GM23248 (cell line): ENCODE measurements around the gene FDXR. TPM values are rescaled to one million over a fixed set of nuclear protein-coding genes. Genes with fewer than 3 reads are reported as not detected.
A peak's percentile ranks its signal among the peaks of the same experiment; 100 is the strongest.

ENCODE experiments used
- DNase-seq: peaks from one replicate; pipeline ENCODE4 v3.0.0-alpha.2; 2015
- H2AFZ ChIP-seq: fragments of 200-600 bp; sonication (generic); 2 replicates; pipeline ENCODE4 v1.6.1; 2016; ENCODE audit warnings: antibody characterized with exemption
- H3F3A ChIP-seq: fragments of 200-600 bp; sonication (generic); 2 replicates; pipeline ENCODE4 v1.6.1; 2016; ENCODE audit warnings: mild to moderate bottlenecking, antibody characterized with exemption, mixed run types; ENCODE audit not compliant: insufficient read depth
- H3K27ac ChIP-seq: fragments of 200-600 bp; sonication (generic); 2 replicates; pipeline ENCODE4 v1.5.1; 2016; ENCODE audit warnings: mild to moderate bottlenecking
- H3K27me3 ChIP-seq: fragments of 200-600 bp; sonication (generic); replicated peaks from 2 replicates; pipeline ENCODE4 v1.6.1; 2016; ENCODE audit warnings: mild to moderate bottlenecking; ENCODE audit not compliant: insufficient read depth
- H3K36me3 ChIP-seq: fragments of 200-600 bp; sonication (generic); 2 replicates; pipeline ENCODE4 v1.6.1; 2016; ENCODE audit warnings: low read depth, mild to moderate bottlenecking
- H3K4me1 ChIP-seq: fragments of 200-600 bp; sonication (generic); 2 replicates; pipeline ENCODE4 v1.6.1; 2016; ENCODE audit warnings: mild to moderate bottlenecking; ENCODE audit not compliant: insufficient read depth
- H3K4me2 ChIP-seq: fragments of 200-600 bp; sonication (generic); one replicate; pipeline ENCODE4 v1.6.1; 2016; ENCODE audit warnings: mild to moderate bottlenecking; ENCODE audit not compliant: unreplicated experiment
- H3K4me3 ChIP-seq: fragments of 200-600 bp; sonication (generic); 2 replicates; pipeline ENCODE4 v1.5.1; 2016; ENCODE audit warnings: mild to moderate bottlenecking
- H3K79me2 ChIP-seq: fragments of 200-600 bp; sonication (generic); 2 replicates; pipeline ENCODE4 v1.6.1; 2016; ENCODE audit warnings: mild to moderate bottlenecking; ENCODE audit not compliant: insufficient read depth
- H3K9ac ChIP-seq: fragments of 200-600 bp; sonication (generic); 2 replicates; pipeline ENCODE4 v1.6.1; 2016; ENCODE audit warnings: mild to moderate bottlenecking
- H3K9me2 ChIP-seq: fragments of 200-600 bp; sonication (generic); 2 replicates; pipeline ENCODE4 v1.6.1; 2016; ENCODE audit warnings: mixed run types, mild to moderate bottlenecking, moderate library complexity; ENCODE audit not compliant: insufficient read depth
- H3K9me3 ChIP-seq: fragments of 200-600 bp; sonication (generic); one replicate; pipeline ENCODE4 v1.6.1; 2017; ENCODE audit warnings: low read depth
- H4K20me1 ChIP-seq: fragments of 200-600 bp; sonication (generic); 2 replicates; pipeline ENCODE4 v1.6.0; 2016; ENCODE audit not compliant: insufficient read depth
- EZH2 ChIP-seq: fragments of 200-600 bp; sonication (generic); IDR thresholded peaks from 2 replicates; pipeline ENCODE4 v1.6.1; 2018; ENCODE audit warnings: antibody characterized with exemption, mild to moderate bottlenecking; ENCODE audit not compliant: insufficient read depth, poor library complexity, severe bottlenecking
- EZH2phosphoT487 ChIP-seq: fragments of 200-600 bp; sonication (generic); IDR thresholded peaks from 2 replicates; pipeline ENCODE4 v1.6.1; 2018; ENCODE audit warnings: antibody characterized with exemption, moderate library complexity, mild to moderate bottlenecking, low read depth; ENCODE audit not compliant: insufficient read depth
- WGBS, 2 experiments: methylation state at CpG; one replicate each; pipeline ENCODE4 v1.1.6; 2015 to 2017; ENCODE audit warnings: low lambda C conversion rate in 2 of 2, low coverage in 1 of 2; ENCODE audit errors: missing lambda C conversion rate in 2 of 2; 5-methylcytosine and 5-hydroxymethylcytosine counted together
- in situ Hi-C: fragments of 300-500 bp; cut with MboI; formaldehyde crosslinking; loops from 2 replicates; pipeline ENCODE4 v1.15.0; 2020
- polyA plus RNA-seq: library from polyadenylated mRNA; unstranded; fragments of >200 nt; fragmentation: Nextera tagmentation; extraction: Ambion mirVana; gene quantifications from 2 replicates; pipeline ENCODE4 v1.2.1, GENCODE V29; 2016
- total RNA-seq: library from RNA; depleted of rRNA; stranded (reverse); fragments of >200 nt; shearing (Covaris generic); gene quantifications from 2 replicates; pipeline ENCODE4 v1.2.3, GENCODE V29; 2014; rRNA removed

FDXR gene
- total and polyA plus RNA-seq, 2 experiments from 2014 or later: 15.3 to 19.0 TPM

GRCh38 chr17:74814453-74814852 lies 58.3 kb downstream of the FDXR start:
- in situ Hi-C loops: no loop called here

More at GRCh38 chr17:74814453-74814852, 58.3 kb downstream of the FDXR start:
- H2AFZ ChIP-seq: no peak overlapping the region
- H3F3A ChIP-seq: no peaks in the 10 kb centered on the region
- no peaks in the 10 kb centered on the region for H3K4me1 ChIP-seq
- H3K4me3 ChIP-seq: no peak overlapping the region
- no peaks in the 10 kb centered on the region for H3K79me2 ChIP-seq
- TF ChIP-seq EZH2 (no peak), EZH2phosphoT487 (no peak)
- DNase-seq: peak; percentile 3
- no peaks in the 10 kb centered on the region for H4K20me1 ChIP-seq
- no peaks in the 10 kb centered on the region for H3K9me3 ChIP-seq
- no peaks in the 10 kb centered on the region for H3K9me2 ChIP-seq
- no peak overlapping the region for H3K4me2 ChIP-seq
- H3K27ac ChIP-seq: no peak overlapping the region
- H3K27me3 ChIP-seq: no peaks in the 10 kb centered on the region
- H3K36me3 ChIP-seq: no peaks in the 10 kb centered on the region
- no peak overlapping the region for H3K9ac ChIP-seq
- 80 to 83% methylated on average over 5 of the region's 5 CpGs for WGBS, 2 experiments

Other genes starting within 250 kb of the FDXR start
- not detected in 2 replicates for gene CD300E, start 249.3 kb downstream of the FDXR start, total RNA-seq
- gene CD300E, start 249.3 kb downstream of the FDXR start, polyA plus RNA-seq: not detected in 2 replicates
- gene CD300LF, start 160.1 kb downstream of the FDXR start, total RNA-seq: not detected in 2 replicates
- not detected in 2 replicates for gene CD300LF, start 160.1 kb downstream of the FDXR start, polyA plus RNA-seq
- 0.11 TPM in 1 of 2 replicates, not detected in the other for gene RAB37, start 135.7 kb downstream of the FDXR start, total RNA-seq
- not detected in 2 replicates for gene RAB37, start 135.7 kb downstream of the FDXR start, polyA plus RNA-seq
- gene NHERF1, start 124.4 kb downstream of the FDXR start, total RNA-seq: 6.6 and 8.0 TPM in 2 replicates
- gene NHERF1, start 124.4 kb downstream of the FDXR start, polyA plus RNA-seq: 9.1 and 9.4 TPM in 2 replicates
- gene NAT9, start 96.6 kb downstream of the FDXR start, total RNA-seq: 23.6 and 26.4 TPM in 2 replicates
- gene NAT9, start 96.6 kb downstream of the FDXR start, polyA plus RNA-seq: 31.0 and 34.6 TPM in 2 replicates
- not detected in 2 replicates for gene GRIN2C, start 13.1 kb downstream of the FDXR start, total RNA-seq
- gene GRIN2C, start 13.1 kb downstream of the FDXR start, polyA plus RNA-seq: not detected in 2 replicates
- not detected in 2 replicates for gene FADS6, start 20.6 kb upstream of the FDXR start, total RNA-seq
- gene FADS6, start 20.6 kb upstream of the FDXR start, polyA plus RNA-seq: not detected in 2 replicates
- not detected in 2 replicates for gene USH1G, start 50.3 kb upstream of the FDXR start, total RNA-seq
- not detected in 2 replicates for gene USH1G, start 50.3 kb upstream of the FDXR start, polyA plus RNA-seq
- gene OTOP2, start 51.3 kb upstream of the FDXR start, total RNA-seq: not detected in 2 replicates
- not detected in 2 replicates for gene OTOP2, start 51.3 kb upstream of the FDXR start, polyA plus RNA-seq
- gene OTOP3, start 62.9 kb upstream of the FDXR start, total RNA-seq: not detected in 2 replicates
- gene OTOP3, start 62.9 kb upstream of the FDXR start, polyA plus RNA-seq: not detected in 2 replicates
- not detected in 2 replicates for gene HID1, start 99.8 kb upstream of the FDXR start, total RNA-seq
- not detected in 2 replicates for gene HID1, start 99.8 kb upstream of the FDXR start, polyA plus RNA-seq
- 23.9 and 31.4 TPM in 2 replicates for gene CDR2L, start 114.6 kb upstream of the FDXR start, total RNA-seq
- 18.0 and 18.4 TPM in 2 replicates for gene CDR2L, start 114.6 kb upstream of the FDXR start, polyA plus RNA-seq
- 35.6 and 52.4 TPM in 2 replicates for gene MRPL58, start 139.7 kb upstream of the FDXR start, total RNA-seq
- 41.5 TPM in 2 replicates for gene MRPL58, start 139.7 kb upstream of the FDXR start, polyA plus RNA-seq
- 215 and 287 TPM in 2 replicates for gene ATP5PD, start 174.0 kb upstream of the FDXR start, total RNA-seq
- 511 and 522 TPM in 2 replicates for gene ATP5PD, start 174.0 kb upstream of the FDXR start, polyA plus RNA-seq
- 19.9 and 25.5 TPM in 2 replicates for gene KCTD2, start 174.2 kb upstream of the FDXR start, total RNA-seq
- gene KCTD2, start 174.2 kb upstream of the FDXR start, polyA plus RNA-seq: 6.5 and 7.7 TPM in 2 replicates
- gene SLC16A5, start 215.0 kb upstream of the FDXR start, total RNA-seq: 10.6 and 11.1 TPM in 2 replicates
- gene SLC16A5, start 215.0 kb upstream of the FDXR start, polyA plus RNA-seq: 4.8 and 5.4 TPM in 2 replicates
- gene ARMC7, start 237.0 kb upstream of the FDXR start, total RNA-seq: 1.3 and 3.8 TPM in 2 replicates
- gene ARMC7, start 237.0 kb upstream of the FDXR start, polyA plus RNA-seq: 9.8 and 11.3 TPM in 2 replicates